K562 (cell line): Measurements from ENCODE around the gene CUTA. TPM values are rescaled to one million over a fixed set of nuclear protein-coding genes. Genes with fewer than 3 reads are reported as not detected.

Source experiments
- ATF7 ChIP-seq: fragments of 450-650 bp; IDR thresholded peaks from 2 replicates; pipeline ENCODE4 v1.7.1; 2014; ENCODE audit warnings: mild to moderate bottlenecking, moderate library complexity
- GABPB2 ChIP-seq: fragments of 250-450 bp; sonication (Bioruptor Pico); conservative IDR thresholded peaks from 2 replicates; pipeline ENCODE4 v1.5.1; 2021; ENCODE audit warnings: mild to moderate bottlenecking
- PHF20 ChIP-seq: fragments of 450-650 bp; IDR thresholded peaks from 2 replicates; pipeline ENCODE4 v1.6.1; 2018; ENCODE audit not compliant: partially characterized antibody
- POLR3A ChIP-seq: IDR thresholded peaks from 2 replicates; pipeline ENCODE4 v1.6.1; 2011; ENCODE audit warnings: borderline replicate concordance, mild to moderate bottlenecking, moderate library complexity; ENCODE audit not compliant: insufficient read length, insufficient read depth; ENCODE audit errors: extremely low read depth
- PPARD ChIP-seq: fragments of 250-450 bp; sonication (Bioruptor Pico); IDR thresholded peaks from 2 replicates; pipeline ENCODE4 v1.8.0; 2022; ENCODE audit warnings: inconsistent platforms, mild to moderate bottlenecking, moderate library complexity
- RFX7 ChIP-seq: fragments of 250-450 bp; sonication (Bioruptor Pico); IDR thresholded peaks from 2 replicates; pipeline ENCODE4 v1.5.1; 2021; ENCODE audit warnings: mild to moderate bottlenecking
- SAFB2 ChIP-seq: fragments of 200-400 bp; formaldehyde crosslinking; IDR thresholded peaks from 2 replicates; pipeline ENCODE4 v1.6.1; 2018; ENCODE audit warnings: borderline replicate concordance, low read length, low read depth, moderate library complexity; ENCODE audit not compliant: severe bottlenecking
- SAP30 ChIP-seq: fragments of 200-600 bp; sonication (generic); IDR thresholded peaks from 2 replicates; pipeline ENCODE4 v1.6.1; 2012; ENCODE audit warnings: borderline replicate concordance, low read depth, mild to moderate bottlenecking, moderate library complexity, low read length, control low read depth, inconsistent platforms; ENCODE audit not compliant: insufficient read depth, poor library complexity, severe bottlenecking
- SLC30A9 ChIP-seq: fragments of 250-450 bp; sonication (Bioruptor Pico); IDR thresholded peaks from 2 replicates; pipeline ENCODE4 v1.8.0; 2022; ENCODE audit warnings: mild to moderate bottlenecking, moderate library complexity
- STAT5A ChIP-seq: IDR thresholded peaks from 2 replicates; pipeline ENCODE4 v1.6.1; 2012; ENCODE audit warnings: low read length, inconsistent platforms, borderline replicate concordance
- WHSC1 ChIP-seq: IDR thresholded peaks from one replicate; pipeline ENCODE4 v1.6.1; 2012; ENCODE audit warnings: low read length, control low read depth, inconsistent platforms
- ZFPM2 ChIP-seq: fragments of 250-450 bp; sonication (Bioruptor Pico); IDR thresholded peaks from 2 replicates; pipeline ENCODE4 v1.5.1; 2022; ENCODE audit warnings: mild to moderate bottlenecking
- ZNF12 ChIP-seq: sonication (generic); formaldehyde crosslinking; IDR thresholded peaks from 2 replicates; pipeline ENCODE4 v1.4.0; 2020; ENCODE audit warnings: mild to moderate bottlenecking, missing genetic modification reagents
- ZNF23 ChIP-seq: fragments of 250-450 bp; sonication (Bioruptor Pico); IDR thresholded peaks from 2 replicates; pipeline ENCODE4 v1.4.0; 2020; ENCODE audit warnings: mild to moderate bottlenecking
- polyA plus RNA-seq, 8 experiments: library from polyadenylated mRNA; depleted of rRNA in 4 of 8; stranded (reverse) in 5 of 8; unstranded in 3 of 8; fragments of >200 nt; fragmentation: Nextera tagmentation in 2 of 8; fragmentation: Illumina TruSeq in 1 of 8; extraction: Ambion mirVana in 2 of 8; extraction: Trizol in 1 of 8; gene quantifications; 2 replicates each; pipeline versions ENCODE4 v1.2.1 to v1.2.3, GENCODE V29; 2011 to 2014; ENCODE audit warnings: inconsistent platforms in 1 of 8, missing spikeins in 1 of 8
- total RNA-seq, 7 experiments: library from RNA; depleted of rRNA in 6 of 7; stranded (reverse); fragments of >200 nt in 6 of 7; fragmentation: Illumina TruSeq in 2 of 7; extraction: Trizol in 2 of 7; gene quantifications; 2 replicates each; pipeline versions ENCODE4 v1.2.1 to v1.2.3, GENCODE V29; 2011 to 2021; ENCODE audit warnings: low replicate concordance in 1 of 7
- TF ChIP-seq, protein P1 (sequence below): sonication (generic); formaldehyde crosslinking; IDR thresholded peaks from 2 replicates; pipeline ENCODE4 v1.8.1; 2023; ENCODE audit warnings: mild to moderate bottlenecking, missing genetic modification reagents
- TF ChIP-seq, protein P2 (sequence below), 2 experiments: IDR thresholded peaks; 2 replicates each; pipeline ENCODE4 v1.6.1; 2011; ENCODE audit warnings: borderline replicate concordance in 1 of 2, control low read depth in 1 of 2, low read depth in 1 of 2, low read length in 1 of 2, mild to moderate bottlenecking in 1 of 2, mixed read lengths in 1 of 2, moderate library complexity in 1 of 2; ENCODE audit not compliant: insufficient read depth in 1 of 2, insufficient read length in 1 of 2, poor library complexity in 1 of 2, severe bottlenecking in 1 of 2; ENCODE audit errors: extremely low read depth in 1 of 2
- TF ChIP-seq, protein P3 (sequence below): fragments of 250-450 bp; sonication (Bioruptor Pico); IDR thresholded peaks from 2 replicates; pipeline ENCODE4 v1.9.0; 2021; ENCODE audit warnings: mild to moderate bottlenecking
- TF ChIP-seq, protein P4 (sequence below): fragments of 450-650 bp; formaldehyde crosslinking; IDR thresholded peaks from 2 replicates; pipeline ENCODE4 v1.4.0; 2022; ENCODE audit warnings: missing genetic modification characterization
- TF ChIP-seq, protein P5 (sequence below): sonication (generic); formaldehyde crosslinking; IDR thresholded peaks from 2 replicates; pipeline ENCODE4 v1.5.0; 2020; ENCODE audit warnings: missing genetic modification reagents
- TF ChIP-seq, protein P6 (sequence below), 3 experiments: fragments of 200-800 bp in 1 of 3; sonication (Bioruptor generic) in 1 of 3; sonication (generic) in 1 of 3; formaldehyde crosslinking in 1 of 3; IDR thresholded peaks; 2 replicates each; pipeline versions ENCODE4 v1.6.1 to v1.8.0; 2016 to 2022; ENCODE audit warnings: mild to moderate bottlenecking in 2 of 3, missing compliant biosample characterization in 2 of 3, missing genetic modification characterization in 2 of 3, missing genetic modification reagents in 1 of 3

Gene CUTA
- total and polyA plus RNA-seq, 9 of the 15 experiments (the other 6 are each of a cell fraction or from before 2014, with no cell fraction given): 166 to 682 (median 310) TPM

DNA sequence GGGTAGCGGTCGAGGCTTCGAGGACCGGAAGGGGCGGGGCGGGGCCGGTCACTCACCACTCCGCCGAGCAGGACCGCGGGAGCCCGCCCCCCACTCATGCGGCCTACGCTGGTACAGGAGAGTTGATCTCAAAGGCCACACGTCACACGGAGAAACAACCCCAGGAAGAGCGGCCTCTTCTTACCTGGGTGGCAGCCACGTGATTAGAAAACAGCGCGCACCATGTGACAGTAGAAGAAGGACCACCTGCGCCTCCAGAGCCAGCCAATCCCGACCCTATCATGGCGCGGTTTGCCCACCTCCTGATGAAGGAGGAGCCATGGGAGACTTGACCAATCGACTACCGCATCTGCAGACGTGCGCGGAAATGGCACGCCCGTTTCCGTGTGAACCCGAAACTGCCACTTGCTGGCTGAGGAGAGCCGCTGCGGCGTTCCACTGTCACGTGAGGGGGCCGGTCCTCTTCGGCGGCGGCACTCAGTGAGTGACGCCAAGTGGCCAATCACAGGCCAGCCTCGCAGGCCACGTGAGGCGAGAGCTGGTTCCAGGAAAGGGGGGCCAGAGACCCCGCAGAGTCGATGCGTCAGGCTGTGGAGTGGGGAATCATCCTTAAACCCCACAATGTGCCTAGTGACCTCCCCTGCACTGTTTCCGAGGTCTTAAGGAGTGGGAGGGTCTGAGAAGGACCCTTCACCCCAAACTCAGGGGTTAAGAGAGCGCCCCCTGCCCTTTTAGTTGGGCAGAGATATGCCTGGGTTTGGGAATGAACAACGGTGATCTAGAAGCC is at the start of gene CUTA (continued):
- TF ChIP-seq, protein P1, sequence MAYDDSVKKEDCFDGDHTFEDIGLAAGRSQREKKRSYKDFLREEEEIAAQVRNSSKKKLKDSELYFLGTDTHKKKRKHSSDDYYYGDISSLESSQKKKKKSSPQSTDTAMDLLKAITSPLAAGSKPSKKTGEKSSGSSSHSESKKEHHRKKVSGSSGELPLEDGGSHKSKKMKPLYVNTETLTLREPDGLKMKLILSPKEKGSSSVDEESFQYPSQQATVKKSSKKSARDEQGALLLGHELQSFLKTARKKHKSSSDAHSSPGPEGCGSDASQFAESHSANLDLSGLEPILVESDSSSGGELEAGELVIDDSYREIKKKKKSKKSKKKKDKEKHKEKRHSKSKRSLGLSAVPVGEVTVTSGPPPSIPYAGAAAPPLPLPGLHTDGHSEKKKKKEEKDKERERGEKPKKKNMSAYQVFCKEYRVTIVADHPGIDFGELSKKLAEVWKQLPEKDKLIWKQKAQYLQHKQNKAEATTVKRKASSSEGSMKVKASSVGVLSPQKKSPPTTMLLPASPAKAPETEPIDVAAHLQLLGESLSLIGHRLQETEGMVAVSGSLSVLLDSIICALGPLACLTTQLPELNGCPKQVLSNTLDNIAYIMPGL: 0 out of 2 replicates have a peak, but pooled peaks have one; percentile 25
- no peak for TF ChIP-seq POLR3A
- TF ChIP-seq, protein P2, sequence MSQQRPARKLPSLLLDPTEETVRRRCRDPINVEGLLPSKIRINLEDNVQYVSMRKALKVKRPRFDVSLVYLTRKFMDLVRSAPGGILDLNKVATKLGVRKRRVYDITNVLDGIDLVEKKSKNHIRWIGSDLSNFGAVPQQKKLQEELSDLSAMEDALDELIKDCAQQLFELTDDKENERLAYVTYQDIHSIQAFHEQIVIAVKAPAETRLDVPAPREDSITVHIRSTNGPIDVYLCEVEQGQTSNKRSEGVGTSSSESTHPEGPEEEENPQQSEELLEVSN (IDR thresholded peaks at IDR 0.05; ENCODE audit: borderline replicate concordance in 1 of 2, extremely low read depth in 1 of 2, insufficient read depth in 1 of 2, insufficient read length in 1 of 2, low read depth in 1 of 2, low read length in 1 of 2, poor library complexity in 1 of 2, severe bottlenecking in 1 of 2): peak; percentile 83
- TF ChIP-seq PHF20: peak; percentile 76
- TF ChIP-seq ZNF23 (CRISPR knock-in tag): no peak; the same call in 1 of the 2 replicates
- no peak; the same call in 1 of the 2 replicates for TF ChIP-seq GABPB2
- TF ChIP-seq WHSC1: no peak
- peak; percentile 58; the same call in 1 of the 2 replicates for TF ChIP-seq STAT5A
- no peak for TF ChIP-seq SAFB2
- no peak for TF ChIP-seq ZFPM2 (CRISPR knock-in tag)
- TF ChIP-seq RFX7 (CRISPR knock-in tag): no peak
- peak; percentile 95 for TF ChIP-seq ATF7
- TF ChIP-seq, protein P3, sequence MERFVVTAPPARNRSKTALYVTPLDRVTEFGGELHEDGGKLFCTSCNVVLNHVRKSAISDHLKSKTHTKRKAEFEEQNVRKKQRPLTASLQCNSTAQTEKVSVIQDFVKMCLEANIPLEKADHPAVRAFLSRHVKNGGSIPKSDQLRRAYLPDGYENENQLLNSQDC (CRISPR knock-in tag): no peak
- TF ChIP-seq, protein P4, sequence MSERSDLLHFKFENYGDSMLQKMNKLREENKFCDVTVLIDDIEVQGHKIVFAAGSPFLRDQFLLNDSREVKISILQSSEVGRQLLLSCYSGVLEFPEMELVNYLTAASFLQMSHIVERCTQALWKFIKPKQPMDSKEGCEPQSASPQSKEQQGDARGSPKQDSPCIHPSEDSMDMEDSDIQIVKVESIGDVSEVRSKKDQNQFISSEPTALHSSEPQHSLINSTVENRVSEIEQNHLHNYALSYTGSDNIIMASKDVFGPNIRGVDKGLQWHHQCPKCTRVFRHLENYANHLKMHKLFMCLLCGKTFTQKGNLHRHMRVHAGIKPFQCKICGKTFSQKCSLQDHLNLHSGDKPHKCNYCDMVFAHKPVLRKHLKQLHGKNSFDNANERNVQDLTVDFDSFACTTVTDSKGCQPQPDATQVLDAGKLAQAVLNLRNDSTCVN: no peak; the same call in 1 of the 2 replicates
- no peak for TF ChIP-seq PPARD
- peak; percentile 6; the same call in 1 of the 2 replicates for TF ChIP-seq ZNF12
- TF ChIP-seq SLC30A9 (CRISPR knock-in tag): no peak
- TF ChIP-seq SAP30: peak; percentile 69
- TF ChIP-seq, protein P5, sequence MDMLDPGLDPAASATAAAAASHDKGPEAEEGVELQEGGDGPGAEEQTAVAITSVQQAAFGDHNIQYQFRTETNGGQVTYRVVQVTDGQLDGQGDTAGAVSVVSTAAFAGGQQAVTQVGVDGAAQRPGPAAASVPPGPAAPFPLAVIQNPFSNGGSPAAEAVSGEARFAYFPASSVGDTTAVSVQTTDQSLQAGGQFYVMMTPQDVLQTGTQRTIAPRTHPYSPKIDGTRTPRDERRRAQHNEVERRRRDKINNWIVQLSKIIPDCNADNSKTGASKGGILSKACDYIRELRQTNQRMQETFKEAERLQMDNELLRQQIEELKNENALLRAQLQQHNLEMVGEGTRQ (CRISPR knock-in tag): peak; percentile 99
- TF ChIP-seq, protein P6, sequence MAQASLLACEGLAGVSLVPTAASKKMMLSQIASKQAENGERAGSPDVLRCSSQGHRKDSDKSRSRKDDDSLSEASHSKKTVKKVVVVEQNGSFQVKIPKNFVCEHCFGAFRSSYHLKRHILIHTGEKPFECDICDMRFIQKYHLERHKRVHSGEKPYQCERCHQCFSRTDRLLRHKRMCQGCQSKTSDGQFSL (CRISPR knock-in tag; IDR thresholded peaks at IDR 0.05): no peak
- TF ChIP-seq, protein P6 (tag; IDR thresholded peaks at IDR 0.05): no peak
